ENCODE measurements around the gene HDDC2.
"Not testable (repeated sequence)": the region's sequence is repeated elsewhere in the genome, so short reads cannot be mapped to it uniquely, and the experiment has no call there.

The HDDC2 gene

GRCh38 chr6:125307150-125307838 is 5.5 kb upstream of the HDDC2 start:
- no peak for DNase-seq (ENCODE audit: low read depth in 2 of 2, low spot score in 1 of 2)

DNA sequence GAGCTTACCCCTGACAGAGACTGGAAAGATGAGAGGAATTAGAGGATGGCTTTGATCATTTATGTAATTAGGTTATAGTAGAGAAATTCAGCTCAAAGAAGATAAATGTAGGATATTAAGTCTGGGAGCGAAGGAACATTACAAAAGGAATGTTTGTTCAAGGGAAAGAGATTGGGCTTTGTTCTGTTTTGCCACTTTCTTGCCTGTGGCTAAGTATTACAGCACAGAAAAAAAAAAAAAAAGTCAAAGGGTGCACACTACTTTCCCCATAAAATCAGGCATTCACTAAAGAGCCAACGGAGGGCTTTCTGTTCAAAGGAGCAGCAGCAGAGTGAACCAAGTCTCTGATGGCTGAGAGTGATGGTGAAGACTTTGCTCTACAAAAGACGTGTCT is 5.0 kb upstream of the HDDC2 start:
- DNase-seq (ENCODE audit: low read depth in 2 of 2, low spot score in 1 of 2), result no peak

DNA sequence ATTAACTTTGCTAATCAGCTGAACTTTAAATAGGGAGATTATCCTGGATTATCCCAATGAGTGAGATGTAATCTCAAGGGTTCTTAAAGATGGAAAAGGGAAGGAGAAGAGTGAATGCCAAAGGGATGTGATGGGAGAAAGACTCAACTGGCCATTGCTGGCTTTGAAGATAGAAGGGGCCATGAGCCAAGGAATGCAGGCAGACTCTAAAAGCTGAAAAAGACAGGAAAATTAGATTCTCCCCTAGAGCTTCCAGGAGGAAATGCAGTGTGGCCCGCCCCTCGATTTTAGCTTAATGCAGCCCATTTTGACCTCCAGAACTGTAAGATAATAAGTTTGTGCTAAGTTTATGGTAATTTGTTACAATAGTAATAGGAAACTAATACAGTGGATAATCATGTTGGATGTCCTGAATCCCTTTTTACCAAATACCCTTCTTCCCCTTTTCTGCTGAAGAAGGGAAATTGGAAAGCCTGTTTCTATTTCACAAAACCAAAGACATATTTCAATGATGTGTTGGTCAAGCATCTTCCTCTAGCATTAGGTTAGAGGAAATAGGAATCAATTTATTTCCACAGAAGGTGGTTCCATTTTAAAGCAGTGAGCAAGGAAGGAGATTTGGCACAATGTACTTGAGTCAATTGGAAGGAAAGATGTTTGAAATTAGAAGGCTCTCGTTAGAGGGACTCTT is 3.3 kb upstream of the HDDC2 start:
- no peak for DNase-seq (ENCODE audit: low read depth in 2 of 2, low spot score in 1 of 2)

GRCh38 chr6:125303512-125303854 is 1.7 kb upstream of the HDDC2 start:
- no peak for DNase-seq (ENCODE audit: low read depth in 2 of 2, low spot score in 1 of 2)

DNA sequence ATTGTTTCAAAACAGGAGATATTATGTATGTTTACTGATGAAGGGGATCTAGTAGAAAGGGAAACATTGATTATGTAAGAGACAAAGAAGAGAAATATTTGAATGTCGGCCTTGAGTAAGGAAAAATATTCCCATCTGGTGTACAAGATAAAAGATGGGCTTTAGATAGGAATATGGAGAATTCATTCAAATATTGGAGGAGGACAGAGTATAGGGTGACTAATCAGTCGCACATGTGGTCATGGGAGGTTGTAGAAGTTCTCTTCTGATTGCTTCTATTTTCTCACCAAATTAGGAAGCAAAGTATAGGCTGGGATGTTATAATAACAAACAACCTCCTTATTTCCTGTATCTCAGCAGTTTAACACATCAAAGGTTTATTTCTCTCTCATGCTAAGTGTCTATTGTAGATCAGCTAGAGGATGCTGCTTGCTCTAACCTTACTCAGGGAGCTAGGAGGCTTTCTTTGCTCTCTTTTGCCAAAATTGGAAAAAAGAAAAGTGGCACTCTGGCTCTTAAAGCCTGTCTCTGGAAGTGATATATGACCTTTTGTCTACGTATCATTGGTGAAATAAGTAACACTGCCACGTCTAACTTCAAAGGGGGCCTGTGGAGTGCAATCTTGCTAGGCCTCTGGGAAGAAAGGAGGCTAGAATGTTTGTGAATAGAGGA is 1.2 kb upstream of the HDDC2 start:
- DNase-seq (ENCODE audit: low read depth in 2 of 2, low spot score in 1 of 2), result no peak

GRCh38 chr6:125300992-125301434 is 754 bp downstream of the HDDC2 start:
- no peak for DNase-seq (ENCODE audit: low read depth in 2 of 2, low spot score in 1 of 2)

DNA sequence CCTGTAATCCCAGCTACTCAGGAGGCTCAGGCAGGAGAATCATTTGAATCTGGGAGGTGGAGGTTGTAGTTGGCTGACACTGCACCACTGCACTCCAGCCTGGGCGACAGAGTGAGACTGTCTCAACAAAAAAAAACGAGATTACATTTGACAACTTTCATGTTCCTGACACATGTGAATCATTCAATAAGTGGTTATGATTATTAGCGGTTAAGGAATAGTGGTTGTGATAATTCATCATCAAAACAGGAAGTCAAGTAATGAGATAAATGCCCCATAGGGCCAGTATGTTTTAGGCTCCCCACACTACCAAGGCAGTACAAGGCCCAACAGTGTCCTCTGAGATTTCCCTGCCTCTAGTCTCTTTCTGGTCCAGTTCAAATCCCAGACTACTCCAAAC is 2.5 kb downstream of the HDDC2 start:
- DNase-seq (ENCODE audit: low read depth in 2 of 2, low spot score in 1 of 2), result no peak

DNA sequence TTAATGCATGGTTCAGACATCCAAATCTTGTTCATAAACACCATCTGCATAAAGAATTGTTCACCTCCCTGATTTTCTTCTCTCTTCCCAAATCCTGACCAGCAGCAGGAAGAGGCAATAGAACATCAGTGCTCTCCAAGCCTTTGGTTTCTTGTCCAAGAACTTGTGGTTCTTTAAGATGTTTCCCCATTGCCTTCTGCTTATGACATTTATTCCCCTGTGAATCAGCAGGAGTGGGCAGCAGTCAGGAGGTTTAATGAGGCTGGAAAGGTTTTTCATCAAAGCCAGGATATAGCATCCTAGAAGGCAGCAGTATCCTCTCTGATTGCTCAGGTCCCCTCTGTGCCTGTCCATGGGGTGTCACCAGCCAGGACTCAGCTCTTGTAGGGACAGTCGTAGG is 5.3 kb downstream of the HDDC2 start:
- DNase-seq (ENCODE audit: low read depth in 2 of 2, low spot score in 1 of 2), result no peak

GRCh38 chr6:125294925-125295324 is 6.8 kb downstream of the HDDC2 start:
- DNase-seq (ENCODE audit: low read depth in 2 of 2, low spot score in 1 of 2), result no peak

DNA sequence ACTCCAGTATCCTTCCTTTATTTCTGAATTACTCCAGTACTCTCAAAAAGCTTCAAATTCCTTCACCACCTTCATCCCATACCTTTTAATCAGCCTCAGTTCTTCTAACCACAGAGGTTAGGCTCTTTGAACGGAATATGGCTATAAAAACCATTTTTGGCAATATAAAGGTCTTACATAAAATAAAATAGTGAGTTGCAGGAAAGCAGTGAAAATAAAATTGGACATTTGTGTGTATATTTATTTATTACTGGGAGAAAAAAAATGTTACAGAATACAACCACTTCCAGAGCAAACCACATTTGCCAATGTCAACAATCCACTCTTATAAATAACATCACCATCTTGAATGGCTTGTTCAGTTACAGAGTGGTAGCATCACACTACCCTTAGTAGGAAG is 7.7 kb downstream of the HDDC2 start:
- no peak for DNase-seq (ENCODE audit: low read depth in 2 of 2, low spot score in 1 of 2)

- DNase-seq (ENCODE audit: low read depth in 2 of 2, low spot score in 1 of 2), result no peak
Observed at GRCh38 chr6:125293587-125293986, 8.2 kb downstream of the HDDC2 start.

DNA sequence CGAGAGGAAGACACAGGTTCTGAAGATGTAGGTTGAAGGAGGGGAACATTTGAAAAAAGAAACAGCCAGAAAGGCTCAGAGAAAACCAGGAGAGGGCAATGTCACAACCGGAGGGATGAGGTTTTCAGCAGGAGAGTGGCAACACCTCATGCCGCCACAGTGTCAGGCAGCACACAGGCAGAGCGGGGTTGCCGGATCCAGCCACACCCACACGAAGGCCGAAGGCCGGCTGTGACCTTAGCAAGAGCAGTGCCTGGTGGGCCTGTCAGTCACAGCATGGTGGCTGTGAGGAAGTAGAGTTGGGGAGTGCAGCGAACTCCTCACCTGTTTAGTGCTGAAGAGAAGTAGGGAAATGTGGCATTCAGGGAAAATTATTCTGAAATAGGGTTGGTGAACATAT is 14.0 kb downstream of the HDDC2 start:
- DNase-seq (ENCODE audit: low read depth in 2 of 2, low spot score in 1 of 2), result no peak

- no peak for DNase-seq (ENCODE audit: low read depth in 2 of 2, low spot score in 1 of 2)
Observed at GRCh38 chr6:125285936-125286335, 15.8 kb downstream of the HDDC2 start.

- no peak for DNase-seq (ENCODE audit: low read depth in 2 of 2, low spot score in 1 of 2)
Observed at GRCh38 chr6:125285353-125285752, 16.4 kb downstream of the HDDC2 start.

GRCh38 chr6:125282470-125282869 is 19.3 kb downstream of the HDDC2 start:
- DNase-seq (ENCODE audit: low read depth in 2 of 2, low spot score in 1 of 2), result not testable (repeated sequence)

GRCh38 chr6:125280370-125281035 is 21.3 kb downstream of the HDDC2 start:
- not testable (repeated sequence) for DNase-seq (ENCODE audit: low read depth in 2 of 2, low spot score in 1 of 2)

DNA sequence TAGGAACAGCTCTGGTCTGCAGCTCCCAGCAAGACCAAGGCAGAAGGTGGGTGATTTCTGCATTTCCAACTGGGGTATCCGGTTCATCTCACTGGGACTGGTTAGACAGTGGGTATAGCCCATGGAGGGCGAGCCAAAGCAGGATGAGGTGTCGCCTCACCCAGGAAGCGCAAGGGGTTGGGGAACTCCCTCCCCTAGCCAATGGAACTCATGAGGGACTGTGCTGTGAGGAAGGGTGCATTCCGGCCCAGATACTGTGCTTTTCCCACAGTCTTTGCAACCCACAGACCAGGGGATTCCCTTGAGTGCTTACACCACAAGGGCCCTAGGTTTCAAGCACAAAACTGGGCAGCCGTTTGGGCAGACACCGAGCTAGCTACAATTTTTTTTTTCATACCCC is 21.8 kb downstream of the HDDC2 start:
- DNase-seq (ENCODE audit: low read depth in 2 of 2, low spot score in 1 of 2), result no peak

GRCh38 chr6:125277838-125278237 is 23.9 kb downstream of the HDDC2 start:
- DNase-seq (ENCODE audit: low read depth in 2 of 2, low spot score in 1 of 2), result no peak

DNA sequence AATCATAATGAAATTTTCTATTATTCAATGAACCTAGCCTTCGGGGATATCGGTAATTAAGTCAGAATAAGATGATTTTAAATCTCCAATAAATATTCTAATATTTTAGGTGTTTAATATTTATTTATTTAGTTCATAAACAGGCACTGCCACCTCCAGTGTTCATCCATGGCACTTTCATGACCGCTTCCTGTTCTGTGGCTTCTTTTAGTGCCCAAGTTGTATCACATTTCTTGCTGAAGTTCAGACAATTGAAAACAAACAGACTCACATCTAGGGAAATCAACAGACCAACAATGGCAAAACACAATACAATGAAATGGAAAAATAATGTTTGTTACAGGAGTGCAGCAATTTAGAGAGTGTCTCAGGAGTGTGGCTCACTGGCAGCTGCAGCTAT is 26.0 kb downstream of the HDDC2 start:
- no peak for DNase-seq (ENCODE audit: low read depth in 2 of 2, low spot score in 1 of 2)

GRCh38 chr6:125274935-125275334 is 26.8 kb downstream of the HDDC2 start:
- no peak for DNase-seq (ENCODE audit: low read depth in 2 of 2, low spot score in 1 of 2)

GRCh38 chr6:125273965-125274364 is 27.8 kb downstream of the HDDC2 start:
- DNase-seq (ENCODE audit: low read depth in 2 of 2, low spot score in 1 of 2), result no peak

DNA sequence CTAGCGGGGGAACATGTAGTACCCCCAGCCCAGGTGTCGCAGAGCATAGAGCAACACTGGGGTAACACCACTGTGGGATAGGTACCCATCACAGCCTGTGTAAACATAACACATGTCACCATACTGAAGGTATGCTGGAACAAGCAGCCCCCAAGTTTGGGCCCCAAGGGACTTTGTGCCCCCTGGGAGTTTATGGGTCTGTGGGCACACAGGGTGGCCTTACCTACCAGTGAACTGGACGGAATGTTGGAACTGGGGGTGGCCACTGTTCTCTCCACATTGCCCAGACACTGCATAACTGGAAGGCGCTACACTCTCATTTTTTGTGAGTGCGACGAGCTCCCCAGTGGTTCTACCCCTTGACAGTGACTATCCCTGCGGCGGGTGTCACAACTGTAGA is 28.5 kb downstream of the HDDC2 start:
- no peak for DNase-seq (ENCODE audit: low read depth in 2 of 2, low spot score in 1 of 2)

Measured in stimulated activated CD8-positive, alpha-beta memory T cell treated with anti-CD3 and anti-CD28 coated beads, Interleukin-4, amount 100 ng/mL, for 4 hours (primary cell).